Stimulated activated CD4-positive, alpha-beta T cell treated with anti-CD3 and anti-CD28 coated beads, TNF-alpha, amount 100 ng/mL, for 4 hours (primary cell): ENCODE measurements around the gene GMCL1.
"Not testable (repeated sequence)": the region's sequence is repeated elsewhere in the genome, so short reads cannot be mapped to it uniquely, and the experiment has no call there.

Experiments used
- DNase-seq, 3 experiments: peaks; one replicate each; pipeline ENCODE4 v3.0.0-alpha.2; 2020; ENCODE audit warnings: low read depth in 3 of 3

Gene GMCL1

GRCh38 chr2:69807821-69808540 lies 21.5 kb upstream of the GMCL1 start:
- no peak for DNase-seq

- no peak for DNase-seq
These were observed 18.9 kb upstream of the GMCL1 start for GRCh38 chr2:69810550-69810949.

- DNase-seq: no peak
These were observed 18.4 kb upstream of the GMCL1 start for GRCh38 chr2:69811018-69811417.

- no peak for DNase-seq
These were observed 17.9 kb upstream of the GMCL1 start for GRCh38 chr2:69811591-69811990.

GRCh38 chr2:69815717-69816116 lies 13.7 kb upstream of the GMCL1 start:
- DNase-seq: no peak

GRCh38 chr2:69816923-69817542 lies 12.4 kb upstream of the GMCL1 start:
- DNase-seq: peak in 2 of 3 experiments; percentile 42 to 64

GRCh38 chr2:69817729-69818501 lies 11.5 kb upstream of the GMCL1 start:
- DNase-seq: no peak

GRCh38 chr2:69827796-69828540 lies 1.5 kb upstream of the GMCL1 start:
- DNase-seq: no peak

GRCh38 chr2:69828938-69829255 lies 563 bp upstream of the GMCL1 start:
- DNase-seq: no peak

- peak in 2 of 3 experiments; percentile 3 to 22 for DNase-seq
These were observed 815 bp downstream of the GMCL1 start for GRCh38 chr2:69830045-69830905.

GRCh38 chr2:69830906-69831241 lies 1.4 kb downstream of the GMCL1 start:
- not testable (repeated sequence) for DNase-seq

- no peak for DNase-seq
These were observed 2.0 kb downstream of the GMCL1 start for GRCh38 chr2:69831354-69831905.

- no peak for DNase-seq
These were observed 4.3 kb downstream of the GMCL1 start for GRCh38 chr2:69833752-69834151.

- no peak for DNase-seq
These were observed 6.2 kb downstream of the GMCL1 start for GRCh38 chr2:69835666-69836065.

GRCh38 chr2:69836316-69836715 lies 6.9 kb downstream of the GMCL1 start:
- DNase-seq: no peak

- DNase-seq: no peak
These were observed 8.1 kb downstream of the GMCL1 start for GRCh38 chr2:69837533-69837932.

- DNase-seq: no peak
These were observed 14.5 kb downstream of the GMCL1 start for GRCh38 chr2:69843993-69844392.

- DNase-seq: no peak
These were observed 15.1 kb downstream of the GMCL1 start for GRCh38 chr2:69844560-69844959.

GRCh38 chr2:69846182-69847067 lies 17.0 kb downstream of the GMCL1 start:
- no peak for DNase-seq
